KOPT-K1 (cell line): ENCODE measurements around the gene GOLGA1.
"Not testable (repeated sequence)": the region's sequence is repeated elsewhere in the genome, so short reads cannot be mapped to it uniquely, and the experiment has no call there.

Source experiments
- H3K27ac ChIP-seq: fragments of 200-600 bp; sonication (generic); 2 replicates; pipeline ENCODE4 v1.5.1; 2016; ENCODE audit warnings: antibody characterized with exemption, mild to moderate bottlenecking, low read depth, low read length; ENCODE audit not compliant: poor library complexity, severe bottlenecking
- H3K36me3 ChIP-seq: fragments of 200-600 bp; sonication (generic); 2 replicates; pipeline ENCODE4 v1.5.1; 2017; ENCODE audit warnings: antibody characterized with exemption, mild to moderate bottlenecking, low read length, moderate library complexity; ENCODE audit not compliant: insufficient read depth
- H3K9me3 ChIP-seq: fragments of 200-600 bp; sonication (generic); 2 replicates; pipeline ENCODE4 v1.5.1; 2017; ENCODE audit warnings: antibody characterized with exemption, low read length, mild to moderate bottlenecking; ENCODE audit not compliant: insufficient read depth, poor library complexity, severe bottlenecking

GOLGA1 gene

GRCh38 chr9:124846467-124846866 is 94.4 kb downstream of the GOLGA1 start:
- not testable (repeated sequence) for H3K9me3 ChIP-seq, H3K36me3 ChIP-seq, H3K27ac ChIP-seq

GRCh38 chr9:124844291-124844690 is 96.6 kb downstream of the GOLGA1 start:
- no peaks in the 10 kb centered on the region for H3K36me3 ChIP-seq

GRCh38 chr9:124843456-124844034 is 97.3 kb downstream of the GOLGA1 start:
- Histone ChIP-seq H3K36me3 (no peaks in the 10 kb centered on the region), H3K9me3 (no peaks in the 10 kb centered on the region), H3K27ac (no peak overlapping the region)

More at GRCh38 chr9:124844291-124844690, 96.6 kb downstream of the GOLGA1 start:
- Histone ChIP-seq H3K9me3 (no peaks in the 10 kb centered on the region), H3K27ac (no peak overlapping the region)

GRCh38 chr9:124841075-124841821 is 99.6 kb downstream of the GOLGA1 start:
- no peaks in the 10 kb centered on the region for H3K9me3 ChIP-seq
- no peaks in the 10 kb centered on the region for H3K36me3 ChIP-seq
- no peak overlapping the region for H3K27ac ChIP-seq

GRCh38 chr9:124840300-124840833 is 100.5 kb downstream of the GOLGA1 start:
- no peaks in the 10 kb centered on the region for H3K36me3 ChIP-seq
- H3K9me3 ChIP-seq = no peaks in the 10 kb centered on the region
- no peak overlapping the region for H3K27ac ChIP-seq

- Histone ChIP-seq H3K9me3 (no peaks in the 10 kb centered on the region), H3K27ac (no peak overlapping the region), H3K36me3 (no peaks in the 10 kb centered on the region)
Measured at GRCh38 chr9:124839612-124840299, 101.1 kb downstream of the GOLGA1 start.

GRCh38 chr9:124838567-124839275 is 102.2 kb downstream of the GOLGA1 start:
- not testable (repeated sequence) for H3K9me3 ChIP-seq, H3K36me3 ChIP-seq, H3K27ac ChIP-seq

GRCh38 chr9:124838132-124838531 is 102.8 kb downstream of the GOLGA1 start:
- H3K27ac ChIP-seq, H3K9me3 ChIP-seq, H3K36me3 ChIP-seq: not testable (repeated sequence)

GRCh38 chr9:124835026-124835557 is 105.8 kb downstream of the GOLGA1 start:
- no peaks in the 10 kb centered on the region for H3K9me3 ChIP-seq
- no peak overlapping the region for H3K27ac ChIP-seq
- no peaks in the 10 kb centered on the region for H3K36me3 ChIP-seq

- Histone ChIP-seq H3K9me3 (no peaks in the 10 kb centered on the region), H3K27ac (no peak overlapping the region), H3K36me3 (no peaks in the 10 kb centered on the region)
Measured at GRCh38 chr9:124834591-124834990, 106.3 kb downstream of the GOLGA1 start.

GRCh38 chr9:124831642-124832364 is 109.1 kb downstream of the GOLGA1 start:
- H3K9me3 ChIP-seq = no peaks in the 10 kb centered on the region
- H3K27ac ChIP-seq = no peak overlapping the region
- no peaks in the 10 kb centered on the region for H3K36me3 ChIP-seq

- no peak overlapping the region for H3K27ac ChIP-seq
- no peaks in the 10 kb centered on the region for H3K9me3 ChIP-seq
- H3K36me3 ChIP-seq = no peaks in the 10 kb centered on the region
Measured at GRCh38 chr9:124830593-124830992, 110.3 kb downstream of the GOLGA1 start.

- Histone ChIP-seq H3K9me3 (no peaks in the 10 kb centered on the region), H3K27ac (no peak overlapping the region), H3K36me3 (no peaks in the 10 kb centered on the region)
Measured at GRCh38 chr9:124829334-124829669, 111.6 kb downstream of the GOLGA1 start.

- Histone ChIP-seq H3K36me3 (no peaks in the 10 kb centered on the region), H3K9me3 (no peaks in the 10 kb centered on the region), H3K27ac (no peak overlapping the region)
Measured at GRCh38 chr9:124828489-124829333, 112.2 kb downstream of the GOLGA1 start.
